Activated T-cell treated with anti-CD3 and anti-CD28 coated beads for 1 hour (primary cell): ENCODE results near the gene TOMT.
"Not testable (repeated sequence)": the region's sequence is repeated elsewhere in the genome, so short reads cannot be mapped to it uniquely, and the experiment has no call there.

Experiments
- DNase-seq: peaks from one replicate; pipeline ENCODE4 v3.0.0-alpha.2; 2020; ENCODE audit warnings: low read depth

The TOMT gene

GRCh38 chr11:72127923-72128322, 22.2 kb downstream of the TOMT start:
- DNase-seq, result no peak

GRCh38 chr11:72129381-72129780, 23.7 kb downstream of the TOMT start:
- DNase-seq, result no peak

GRCh38 chr11:72132646-72133045, 26.9 kb downstream of the TOMT start:
- no peak for DNase-seq

- DNase-seq, result not testable (repeated sequence)
These were observed 29.7 kb downstream of the TOMT start, which contains the start of gene FOLR3 for GRCh38 chr11:72135473-72135872. Gene FOLR3, plus strand, starts transcription at chr11:72135725. Its CDS starts 228 bp downstream, at chr11:72135953.

GRCh38 chr11:72135891-72136683, 30.4 kb downstream of the TOMT start:
- no peak for DNase-seq

- no peak for DNase-seq
These were observed 31.0 kb downstream of the TOMT start for GRCh38 chr11:72136684-72137262.

- DNase-seq, result no peak
These were observed 33.2 kb downstream of the TOMT start for GRCh38 chr11:72138821-72139390.

- no peak for DNase-seq
These were observed 33.8 kb downstream of the TOMT start for GRCh38 chr11:72139500-72139899.

GRCh38 chr11:72140661-72141060, 34.9 kb downstream of the TOMT start:
- no peak for DNase-seq

- no peak for DNase-seq
These were observed 35.3 kb downstream of the TOMT start for GRCh38 chr11:72141066-72141465.

- not testable (repeated sequence) for DNase-seq
These were observed 36.4 kb downstream of the TOMT start for GRCh38 chr11:72142086-72142485.

GRCh38 chr11:72142543-72142942, 36.8 kb downstream of the TOMT start:
- DNase-seq, result not testable (repeated sequence)

GRCh38 chr11:72144807-72145565, 39.3 kb downstream of the TOMT start:
- DNase-seq, result no peak

GRCh38 chr11:72146625-72147024, 40.9 kb downstream of the TOMT start:
- DNase-seq, result no peak

GRCh38 chr11:72150882-72151281, 45.2 kb downstream of the TOMT start:
- no peak for DNase-seq

- not testable (repeated sequence) for DNase-seq
These were observed 48.1 kb downstream of the TOMT start for GRCh38 chr11:72153874-72154273.

- DNase-seq, result no peak
These were observed 49.1 kb downstream of the TOMT start for GRCh38 chr11:72154816-72155215.

- DNase-seq, result no peak
These were observed 50.0 kb downstream of the TOMT start for GRCh38 chr11:72155751-72156150.

- no peak for DNase-seq
These were observed 51.4 kb downstream of the TOMT start for GRCh38 chr11:72157131-72157530.
